KMS-11 (cell line): ENCODE results near the gene TMEM156.
"Not testable (repeated sequence)": the region's sequence is repeated elsewhere in the genome, so short reads cannot be mapped to it uniquely, and the experiment has no call there.

Source experiments
- H2AFZ ChIP-seq: fragments of 200-600 bp; sonication (generic); 2 replicates; pipeline ENCODE4 v1.6.1; 2016; ENCODE audit warnings: antibody characterized with exemption, mixed run types, low read depth
- H3K27ac ChIP-seq: fragments of 200-600 bp; sonication (generic); 2 replicates; pipeline ENCODE4 v1.6.1; 2016; ENCODE audit warnings: mild to moderate bottlenecking, mixed run types
- H3K27me3 ChIP-seq: fragments of 200-600 bp; sonication (generic); 2 replicates; pipeline ENCODE4 v1.6.1; 2017; ENCODE audit warnings: mild to moderate bottlenecking, low read depth, mixed run types, moderate library complexity; ENCODE audit not compliant: insufficient read depth
- H3K36me3 ChIP-seq: fragments of 200-600 bp; sonication (generic); 2 replicates; pipeline ENCODE4 v1.6.1; 2017; ENCODE audit warnings: mild to moderate bottlenecking, mixed run types; ENCODE audit not compliant: insufficient read depth
- H3K4me1 ChIP-seq: fragments of 200-600 bp; sonication (generic); 2 replicates; pipeline ENCODE4 v1.6.1; 2016; ENCODE audit warnings: mild to moderate bottlenecking, low read depth, mixed run types; ENCODE audit not compliant: poor library complexity, severe bottlenecking
- H3K4me2 ChIP-seq: fragments of 200-600 bp; sonication (generic); 2 replicates; pipeline ENCODE4 v1.7.0; 2016; ENCODE audit warnings: mild to moderate bottlenecking, mixed run types
- H3K4me3 ChIP-seq: fragments of 200-600 bp; sonication (generic); IDR thresholded peaks from 2 replicates; pipeline ENCODE4 v1.6.1; 2017; ENCODE audit warnings: low read depth, low read length, mixed read lengths; ENCODE audit not compliant: insufficient read depth
- H3K79me2 ChIP-seq: fragments of 200-600 bp; sonication (generic); 2 replicates; pipeline ENCODE4 v1.6.1; 2016; ENCODE audit warnings: low read depth, mixed run types; ENCODE audit not compliant: insufficient read depth
- H3K9ac ChIP-seq: fragments of 200-600 bp; sonication (generic); 2 replicates; pipeline ENCODE4 v1.6.1; 2016; ENCODE audit warnings: mild to moderate bottlenecking, mixed run types
- H4K20me1 ChIP-seq: fragments of 200-600 bp; sonication (generic); 2 replicates; pipeline ENCODE4 v1.6.1; 2016; ENCODE audit warnings: mild to moderate bottlenecking, mixed run types; ENCODE audit not compliant: insufficient read depth
- TF ChIP-seq, protein P1 (sequence below): fragments of 200-600 bp; sonication (generic); conservative IDR thresholded peaks from 2 replicates; pipeline ENCODE4 v1.6.1; 2017; ENCODE audit warnings: low read depth, mild to moderate bottlenecking, antibody characterized with exemption, low read length, moderate library complexity, mixed read lengths

The TMEM156 gene

DNA sequence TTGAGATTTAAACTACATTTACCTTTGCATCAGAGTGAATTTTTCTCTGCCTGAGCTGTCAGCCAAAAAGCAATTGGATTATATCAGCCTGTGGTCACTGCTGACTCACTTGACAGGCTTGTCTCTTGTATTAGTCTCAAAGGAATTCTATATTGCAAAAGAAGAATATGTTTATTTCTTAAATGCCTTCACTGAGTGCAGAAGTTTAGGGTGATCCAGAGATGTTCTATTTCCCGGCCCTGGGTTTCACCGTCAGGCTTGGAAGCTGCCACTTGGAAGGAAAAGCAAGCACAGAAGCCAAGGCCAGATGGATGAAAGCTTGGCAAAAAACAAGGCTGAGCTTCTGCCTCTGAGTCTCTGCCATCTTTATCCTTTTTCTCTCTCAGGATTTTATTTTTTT is 83.7 kb downstream of the TMEM156 start:
- Histone ChIP-seq H3K79me2 (no peaks in the 10 kb centered on the region), H3K36me3 (no peaks in the 10 kb centered on the region), H4K20me1 (no peaks in the 10 kb centered on the region), H3K27ac (no peak overlapping the region), H3K27me3 (no peaks in the 10 kb centered on the region), H3K9ac (no peak overlapping the region), H3K4me1 (no peaks in the 10 kb centered on the region), H2AFZ (no peak overlapping the region), H3K4me2 (no peak overlapping the region), H3K4me3 (no peak overlapping the region)
- TF ChIP-seq, protein P1, sequence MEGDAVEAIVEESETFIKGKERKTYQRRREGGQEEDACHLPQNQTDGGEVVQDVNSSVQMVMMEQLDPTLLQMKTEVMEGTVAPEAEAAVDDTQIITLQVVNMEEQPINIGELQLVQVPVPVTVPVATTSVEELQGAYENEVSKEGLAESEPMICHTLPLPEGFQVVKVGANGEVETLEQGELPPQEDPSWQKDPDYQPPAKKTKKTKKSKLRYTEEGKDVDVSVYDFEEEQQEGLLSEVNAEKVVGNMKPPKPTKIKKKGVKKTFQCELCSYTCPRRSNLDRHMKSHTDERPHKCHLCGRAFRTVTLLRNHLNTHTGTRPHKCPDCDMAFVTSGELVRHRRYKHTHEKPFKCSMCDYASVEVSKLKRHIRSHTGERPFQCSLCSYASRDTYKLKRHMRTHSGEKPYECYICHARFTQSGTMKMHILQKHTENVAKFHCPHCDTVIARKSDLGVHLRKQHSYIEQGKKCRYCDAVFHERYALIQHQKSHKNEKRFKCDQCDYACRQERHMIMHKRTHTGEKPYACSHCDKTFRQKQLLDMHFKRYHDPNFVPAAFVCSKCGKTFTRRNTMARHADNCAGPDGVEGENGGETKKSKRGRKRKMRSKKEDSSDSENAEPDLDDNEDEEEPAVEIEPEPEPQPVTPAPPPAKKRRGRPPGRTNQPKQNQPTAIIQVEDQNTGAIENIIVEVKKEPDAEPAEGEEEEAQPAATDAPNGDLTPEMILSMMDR = no peak

DNA sequence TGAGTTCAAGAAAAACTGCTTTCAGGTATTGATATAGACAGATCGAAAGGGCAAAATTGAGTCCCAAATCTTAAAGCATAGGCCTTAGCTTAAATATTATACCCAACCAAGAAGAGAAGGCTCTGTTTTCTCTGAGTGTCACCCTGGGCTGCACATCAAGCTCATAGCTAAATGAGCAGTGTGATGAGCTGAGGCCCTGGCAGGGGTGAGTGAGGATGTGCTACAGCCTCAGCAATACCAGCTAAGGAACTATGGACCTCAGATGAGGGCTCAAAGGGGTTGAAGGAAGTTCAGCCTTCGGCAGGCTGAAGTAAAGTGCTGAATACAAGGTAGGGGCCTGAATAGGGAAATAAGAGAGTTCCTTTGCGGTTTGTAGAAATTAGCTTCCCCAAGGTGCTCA is 85.3 kb downstream of the TMEM156 start:
- Histone ChIP-seq H3K79me2 (no peaks in the 10 kb centered on the region), H3K27ac (no peak overlapping the region), H3K27me3 (no peaks in the 10 kb centered on the region), H3K4me1 (no peaks in the 10 kb centered on the region), H3K4me3 (no peak overlapping the region), H3K4me2 (no peak overlapping the region), H3K36me3 (no peaks in the 10 kb centered on the region), H4K20me1 (no peaks in the 10 kb centered on the region), H3K9ac (no peak overlapping the region), H2AFZ (no peak overlapping the region)
- TF ChIP-seq, protein P1 = no peak

DNA sequence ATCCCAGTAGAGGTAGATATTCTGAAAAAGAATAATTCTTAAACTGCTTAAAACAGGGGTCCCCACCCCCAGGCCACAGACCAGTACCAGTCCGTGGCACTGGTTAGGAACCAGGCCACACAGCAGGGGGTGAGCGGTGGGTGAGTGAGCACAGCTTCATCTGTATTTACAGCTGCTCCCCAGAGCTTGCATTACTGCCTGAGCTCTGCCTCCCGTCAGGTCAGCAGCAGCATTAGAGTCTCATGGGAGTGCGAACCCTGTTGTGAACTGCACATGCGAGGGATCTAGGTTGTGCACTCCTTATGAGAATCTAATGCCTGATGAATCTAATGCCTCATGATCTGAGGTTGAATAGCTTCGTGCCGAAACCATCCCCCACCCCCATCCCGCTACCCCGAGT is 87.8 kb downstream of the TMEM156 start:
- Histone ChIP-seq H3K27ac (no peak overlapping the region), H2AFZ (no peak overlapping the region), H3K9ac (no peak overlapping the region), H3K27me3 (no peaks in the 10 kb centered on the region), H3K79me2 (no peaks in the 10 kb centered on the region), H3K4me2 (no peak overlapping the region), H3K4me3 (no peak overlapping the region), H3K4me1 (no peaks in the 10 kb centered on the region), H4K20me1 (no peaks in the 10 kb centered on the region), H3K36me3 (no peaks in the 10 kb centered on the region)
- TF ChIP-seq, protein P1 = no peak

DNA sequence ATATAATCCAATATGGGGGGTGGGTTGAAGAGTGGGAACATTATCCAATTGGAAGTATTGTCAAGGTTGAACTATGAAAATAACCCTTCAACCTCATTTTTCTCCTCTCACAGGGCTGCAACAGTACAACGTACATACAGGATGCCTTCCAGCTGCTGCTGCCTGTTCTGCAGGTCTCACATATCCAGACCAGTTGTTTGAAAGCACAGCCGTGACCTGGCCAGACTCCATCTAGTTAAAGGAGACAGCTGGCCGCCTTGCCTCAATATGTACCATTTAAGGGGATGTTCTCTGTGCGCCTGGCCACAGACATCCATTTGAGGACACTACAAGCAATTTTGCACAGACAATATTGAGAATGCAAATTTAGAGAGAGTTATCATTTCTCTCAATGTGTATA is 88.9 kb downstream of the TMEM156 start:
- Histone ChIP-seq H3K79me2 (no peaks in the 10 kb centered on the region), H4K20me1 (no peaks in the 10 kb centered on the region), H3K4me3 (no peak overlapping the region), H2AFZ (no peak overlapping the region), H3K36me3 (no peaks in the 10 kb centered on the region), H3K27me3 (no peaks in the 10 kb centered on the region), H3K9ac (no peak overlapping the region), H3K27ac (no peak overlapping the region), H3K4me1 (no peaks in the 10 kb centered on the region), H3K4me2 (no peak overlapping the region)
- TF ChIP-seq, protein P1 = no peak

DNA sequence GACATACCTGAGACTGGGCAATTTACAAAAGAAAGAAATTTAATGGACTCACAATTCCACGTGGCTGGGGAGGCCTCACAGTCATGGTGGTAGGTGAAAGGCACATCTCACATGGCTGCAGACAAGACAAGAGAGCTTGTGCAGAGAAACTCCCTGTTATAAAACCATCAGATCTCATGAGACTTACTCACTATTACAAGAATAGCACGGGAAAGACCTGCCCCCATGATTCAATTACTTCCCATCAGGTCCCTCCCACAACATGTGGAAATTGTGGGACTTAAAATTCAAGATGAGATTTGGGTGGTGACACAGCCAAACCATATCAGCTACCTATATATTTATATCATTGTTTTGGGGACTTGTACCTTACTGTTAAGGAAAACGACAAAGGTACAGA is 90.3 kb downstream of the TMEM156 start:
- H3K9ac ChIP-seq, H3K36me3 ChIP-seq, H3K27ac ChIP-seq, H2AFZ ChIP-seq, H4K20me1 ChIP-seq, H3K4me2 ChIP-seq, H3K4me1 ChIP-seq, H3K4me3 ChIP-seq, H3K79me2 ChIP-seq, H3K27me3 ChIP-seq: not testable (repeated sequence)
